Measurements from ENCODE around the gene OVCA2.

DNA sequence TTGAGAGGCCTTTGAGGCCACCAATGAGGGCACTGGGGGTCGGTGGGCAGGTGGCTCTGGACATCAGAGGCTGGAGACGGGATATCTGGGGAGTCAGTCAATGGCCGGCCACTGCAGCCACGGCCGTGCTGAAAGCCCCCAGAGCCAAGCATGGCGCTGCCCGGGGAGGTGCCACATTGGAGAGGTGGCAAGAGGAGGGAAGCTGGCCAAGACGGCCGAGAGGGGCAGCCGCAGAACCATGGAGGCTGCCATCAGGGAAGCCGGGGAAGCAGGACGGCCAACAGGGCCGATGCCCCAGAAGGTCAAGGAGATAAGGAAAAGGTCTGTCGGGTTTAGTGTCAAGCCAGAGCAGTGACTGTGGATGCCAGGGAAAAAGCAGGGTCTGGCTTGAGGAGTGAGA, 26.5 kb upstream of the OVCA2 start:
- TF ChIP-seq, protein P1, sequence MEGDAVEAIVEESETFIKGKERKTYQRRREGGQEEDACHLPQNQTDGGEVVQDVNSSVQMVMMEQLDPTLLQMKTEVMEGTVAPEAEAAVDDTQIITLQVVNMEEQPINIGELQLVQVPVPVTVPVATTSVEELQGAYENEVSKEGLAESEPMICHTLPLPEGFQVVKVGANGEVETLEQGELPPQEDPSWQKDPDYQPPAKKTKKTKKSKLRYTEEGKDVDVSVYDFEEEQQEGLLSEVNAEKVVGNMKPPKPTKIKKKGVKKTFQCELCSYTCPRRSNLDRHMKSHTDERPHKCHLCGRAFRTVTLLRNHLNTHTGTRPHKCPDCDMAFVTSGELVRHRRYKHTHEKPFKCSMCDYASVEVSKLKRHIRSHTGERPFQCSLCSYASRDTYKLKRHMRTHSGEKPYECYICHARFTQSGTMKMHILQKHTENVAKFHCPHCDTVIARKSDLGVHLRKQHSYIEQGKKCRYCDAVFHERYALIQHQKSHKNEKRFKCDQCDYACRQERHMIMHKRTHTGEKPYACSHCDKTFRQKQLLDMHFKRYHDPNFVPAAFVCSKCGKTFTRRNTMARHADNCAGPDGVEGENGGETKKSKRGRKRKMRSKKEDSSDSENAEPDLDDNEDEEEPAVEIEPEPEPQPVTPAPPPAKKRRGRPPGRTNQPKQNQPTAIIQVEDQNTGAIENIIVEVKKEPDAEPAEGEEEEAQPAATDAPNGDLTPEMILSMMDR (IDR thresholded peaks at IDR 0.05; ENCODE audit: low read depth, low read length, missing input control) = no peak
- no peak for TF ChIP-seq EGR1 (IDR thresholded peaks at IDR 0.05; ENCODE audit: low read depth in 2 of 2)
- TF ChIP-seq SP1 (IDR thresholded peaks at IDR 0.05) = no peak
- TF ChIP-seq YY1 (IDR thresholded peaks at IDR 0.05) = no peak

All from liver (tissue), 3 donors.